HFFc6 (cell line): Measurements from ENCODE around the gene WDR27. TPM values are rescaled to one million over a fixed set of nuclear protein-coding genes. Genes with fewer than 3 reads are reported as not detected.
A peak's percentile ranks its signal among the peaks of the same experiment; 100 is the strongest.

Experiments
- DNase-seq: peaks from one replicate; pipeline ENCODE4 v3.0.0-alpha.2; 2018
- H3K27ac Mint-ChIP-seq: 2 replicates; pipeline ENCODE4 v1.8.0; 2020; ENCODE audit warnings: mild to moderate bottlenecking, mixed read lengths
- H3K27me3 Mint-ChIP-seq: 2 replicates; pipeline ENCODE4 v1.8.0; 2021; ENCODE audit warnings: mild to moderate bottlenecking, moderate library complexity, mixed read lengths; ENCODE audit not compliant: insufficient read depth
- H3K36me3 Mint-ChIP-seq: 2 replicates; pipeline ENCODE4 v1.8.0; 2021; ENCODE audit warnings: low read depth, mixed read lengths
- H3K4me1 Mint-ChIP-seq: 2 replicates; pipeline ENCODE4 v1.8.0; 2020; ENCODE audit warnings: low read depth, mixed read lengths
- H3K4me3 Mint-ChIP-seq: 2 replicates; pipeline ENCODE4 v1.8.0; 2020; ENCODE audit warnings: mild to moderate bottlenecking, moderate library complexity, mixed read lengths
- H3K9me3 Mint-ChIP-seq: 2 replicates; pipeline ENCODE4 v1.8.0; 2020; ENCODE audit warnings: mild to moderate bottlenecking, mixed read lengths
- total RNA-seq, 6 experiments: library from RNA; stranded (reverse); fragmentation: NEBNext Ultra II Directional; extraction: Animal tissue kit (Norgen Biotek cat#: 25700); gene quantifications; 2 replicates in 1 of 6; 3 replicates in 5 of 6; pipeline ENCODE4 v1.2.3, GENCODE V29; 2021
- TF ChIP-seq, protein P1 (sequence below): fragments of 200-600 bp; sonication (generic); IDR thresholded peaks from 2 replicates; pipeline ENCODE4 v1.5.0; 2021; ENCODE audit warnings: antibody characterized with exemption, mild to moderate bottlenecking

Gene WDR27
- total RNA-seq, 6 experiments from 2014 or later: 10.0 to 15.8 (median 12.1) TPM

- peaks cover 5% of the 10 kb centered on the region for H3K9me3 Mint-ChIP-seq
- H3K27ac Mint-ChIP-seq: no peak overlapping the region
- TF ChIP-seq, protein P1, sequence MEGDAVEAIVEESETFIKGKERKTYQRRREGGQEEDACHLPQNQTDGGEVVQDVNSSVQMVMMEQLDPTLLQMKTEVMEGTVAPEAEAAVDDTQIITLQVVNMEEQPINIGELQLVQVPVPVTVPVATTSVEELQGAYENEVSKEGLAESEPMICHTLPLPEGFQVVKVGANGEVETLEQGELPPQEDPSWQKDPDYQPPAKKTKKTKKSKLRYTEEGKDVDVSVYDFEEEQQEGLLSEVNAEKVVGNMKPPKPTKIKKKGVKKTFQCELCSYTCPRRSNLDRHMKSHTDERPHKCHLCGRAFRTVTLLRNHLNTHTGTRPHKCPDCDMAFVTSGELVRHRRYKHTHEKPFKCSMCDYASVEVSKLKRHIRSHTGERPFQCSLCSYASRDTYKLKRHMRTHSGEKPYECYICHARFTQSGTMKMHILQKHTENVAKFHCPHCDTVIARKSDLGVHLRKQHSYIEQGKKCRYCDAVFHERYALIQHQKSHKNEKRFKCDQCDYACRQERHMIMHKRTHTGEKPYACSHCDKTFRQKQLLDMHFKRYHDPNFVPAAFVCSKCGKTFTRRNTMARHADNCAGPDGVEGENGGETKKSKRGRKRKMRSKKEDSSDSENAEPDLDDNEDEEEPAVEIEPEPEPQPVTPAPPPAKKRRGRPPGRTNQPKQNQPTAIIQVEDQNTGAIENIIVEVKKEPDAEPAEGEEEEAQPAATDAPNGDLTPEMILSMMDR: no peak
- peaks cover 16% of the 10 kb centered on the region for H3K36me3 Mint-ChIP-seq
- peaks cover 25% of the 10 kb centered on the region for H3K4me1 Mint-ChIP-seq
- H3K4me3 Mint-ChIP-seq: no peak overlapping the region
- no peaks in the 10 kb centered on the region for H3K27me3 Mint-ChIP-seq
- no peak for DNase-seq
Measured at GRCh38 chr6:169589293-169589692, 112.5 kb downstream of the WDR27 start.

GRCh38 chr6:169587975-169588374 lies 113.9 kb downstream of the WDR27 start:
- DNase-seq: no peak
- Mint-ChIP-seq H3K9me3 (peaks cover 5% of the 10 kb centered on the region), H3K4me1 (peaks cover 22% of the 10 kb centered on the region), H3K27me3 (peaks cover 3% of the 10 kb centered on the region; the same call in 1 of the 2 replicates), H3K4me3 (no peak overlapping the region), H3K36me3 (peaks cover 17% of the 10 kb centered on the region; the same call in 1 of the 2 replicates), H3K27ac (no peak overlapping the region)
- TF ChIP-seq, protein P1: no peak

GRCh38 chr6:169583886-169584541 lies 117.8 kb downstream of the WDR27 start:
- no peak for DNase-seq
- H3K4me3 Mint-ChIP-seq: no peak overlapping the region
- H3K27ac Mint-ChIP-seq: no peak overlapping the region
- H3K36me3 Mint-ChIP-seq: peaks cover 17% of the 10 kb centered on the region; the same call in 1 of the 2 replicates
- peaks cover 3% of the 10 kb centered on the region; the same call in 1 of the 2 replicates for H3K27me3 Mint-ChIP-seq
- H3K4me1 Mint-ChIP-seq: peaks cover 1% of the 10 kb centered on the region
- H3K9me3 Mint-ChIP-seq: peaks cover 5% of the 10 kb centered on the region
- TF ChIP-seq, protein P1: no peak

GRCh38 chr6:169579407-169580111 lies 122.3 kb downstream of the WDR27 start:
- Mint-ChIP-seq H3K9me3 (peaks cover 3% of the 10 kb centered on the region), H3K27me3 (peaks cover 4% of the 10 kb centered on the region), H3K4me1 (no peaks in the 10 kb centered on the region), H3K36me3 (peaks cover 9% of the 10 kb centered on the region), H3K27ac (no peak overlapping the region), H3K4me3 (no peak overlapping the region)
- DNase-seq: no peak
- TF ChIP-seq, protein P1: no peak

GRCh38 chr6:169577974-169578373 lies 123.9 kb downstream of the WDR27 start:
- no peak for DNase-seq
- Mint-ChIP-seq H3K27ac (no peak overlapping the region; the same call in 1 of the 2 replicates), H3K36me3 (peaks cover 6% of the 10 kb centered on the region), H3K9me3 (peaks cover 3% of the 10 kb centered on the region; the same call in 1 of the 2 replicates), H3K27me3 (peaks cover 7% of the 10 kb centered on the region), H3K4me1 (no peaks in the 10 kb centered on the region), H3K4me3 (peak overlapping the region; percentile 49; the same call in 1 of the 2 replicates)
- TF ChIP-seq, protein P1: no peak
